ENCODE results near the gene COL5A1.

DNA sequence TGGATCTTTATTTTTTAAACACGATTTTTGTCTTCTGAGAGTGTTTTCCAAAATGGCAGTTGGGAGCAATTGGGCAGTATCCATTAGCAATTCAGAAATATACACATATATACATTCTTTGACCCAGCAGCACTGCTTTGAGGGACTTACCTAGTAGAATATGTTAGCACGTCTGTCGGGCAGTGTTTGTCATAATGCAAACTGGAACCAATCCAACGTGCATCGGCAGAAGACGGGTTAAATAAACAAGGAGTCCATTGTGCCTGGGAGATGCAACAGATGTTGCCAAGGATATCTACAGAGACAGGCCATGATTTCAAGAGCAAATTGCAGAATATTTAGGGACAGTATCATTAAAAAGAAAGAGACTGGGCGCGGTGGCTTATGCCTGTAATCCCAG is 107.0 kb downstream of the COL5A1 start:
- TF ChIP-seq POLR2AphosphoS5 (IDR thresholded peaks at IDR 0.05; ENCODE audit: low read depth, low read length) (no peak), REST (IDR thresholded peaks at IDR 0.05; ENCODE audit: insufficient read depth in 1 of 2, low read depth in 2 of 2, low read length in 2 of 2) (no peak), SIN3A (IDR thresholded peaks at IDR 0.05; ENCODE audit: borderline replicate concordance, insufficient read depth, low read length) (no peak), TAF1 (IDR thresholded peaks at IDR 0.05; ENCODE audit: borderline replicate concordance, insufficient read depth, low read length) (no peak), FOXP2 (optimal IDR thresholded peaks at IDR 0.05; ENCODE audit: borderline replicate concordance, extremely low read depth, extremely low read length, insufficient read depth) (no peak)

Measured in PFSK-1 (cell line).